Hepatocyte (in vitro differentiated cells): ENCODE results near the gene PAN3.

Source experiments
- EZH2 ChIP-seq: fragments of 200-600 bp; sonication (generic); IDR thresholded peaks from 2 replicates; pipeline ENCODE4 v1.6.1; 2016; ENCODE audit warnings: antibody characterized with exemption, mild to moderate bottlenecking, borderline replicate concordance
- EZH2phosphoT487 ChIP-seq: fragments of 200-600 bp; sonication (generic); IDR thresholded peaks from one replicate; pipeline ENCODE4 v1.6.1; 2018; ENCODE audit warnings: antibody characterized with exemption, mild to moderate bottlenecking, low read depth, moderate library complexity; ENCODE audit not compliant: unreplicated experiment, severe bottlenecking
- TF ChIP-seq, protein P1 (sequence below): fragments of 200-600 bp; sonication (generic); IDR thresholded peaks from 2 replicates; pipeline ENCODE4 v1.5.1; 2016; ENCODE audit warnings: antibody characterized with exemption, mild to moderate bottlenecking; ENCODE audit not compliant: poor library complexity

GRCh38 chr13:28268800-28269223, 130.5 kb downstream of the PAN3 start:
- no peak for TF ChIP-seq EZH2
- TF ChIP-seq, protein P1, sequence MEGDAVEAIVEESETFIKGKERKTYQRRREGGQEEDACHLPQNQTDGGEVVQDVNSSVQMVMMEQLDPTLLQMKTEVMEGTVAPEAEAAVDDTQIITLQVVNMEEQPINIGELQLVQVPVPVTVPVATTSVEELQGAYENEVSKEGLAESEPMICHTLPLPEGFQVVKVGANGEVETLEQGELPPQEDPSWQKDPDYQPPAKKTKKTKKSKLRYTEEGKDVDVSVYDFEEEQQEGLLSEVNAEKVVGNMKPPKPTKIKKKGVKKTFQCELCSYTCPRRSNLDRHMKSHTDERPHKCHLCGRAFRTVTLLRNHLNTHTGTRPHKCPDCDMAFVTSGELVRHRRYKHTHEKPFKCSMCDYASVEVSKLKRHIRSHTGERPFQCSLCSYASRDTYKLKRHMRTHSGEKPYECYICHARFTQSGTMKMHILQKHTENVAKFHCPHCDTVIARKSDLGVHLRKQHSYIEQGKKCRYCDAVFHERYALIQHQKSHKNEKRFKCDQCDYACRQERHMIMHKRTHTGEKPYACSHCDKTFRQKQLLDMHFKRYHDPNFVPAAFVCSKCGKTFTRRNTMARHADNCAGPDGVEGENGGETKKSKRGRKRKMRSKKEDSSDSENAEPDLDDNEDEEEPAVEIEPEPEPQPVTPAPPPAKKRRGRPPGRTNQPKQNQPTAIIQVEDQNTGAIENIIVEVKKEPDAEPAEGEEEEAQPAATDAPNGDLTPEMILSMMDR, result no peak
- TF ChIP-seq EZH2phosphoT487, result no peak
